Measurements from ENCODE around the gene L3MBTL4.

DNA sequence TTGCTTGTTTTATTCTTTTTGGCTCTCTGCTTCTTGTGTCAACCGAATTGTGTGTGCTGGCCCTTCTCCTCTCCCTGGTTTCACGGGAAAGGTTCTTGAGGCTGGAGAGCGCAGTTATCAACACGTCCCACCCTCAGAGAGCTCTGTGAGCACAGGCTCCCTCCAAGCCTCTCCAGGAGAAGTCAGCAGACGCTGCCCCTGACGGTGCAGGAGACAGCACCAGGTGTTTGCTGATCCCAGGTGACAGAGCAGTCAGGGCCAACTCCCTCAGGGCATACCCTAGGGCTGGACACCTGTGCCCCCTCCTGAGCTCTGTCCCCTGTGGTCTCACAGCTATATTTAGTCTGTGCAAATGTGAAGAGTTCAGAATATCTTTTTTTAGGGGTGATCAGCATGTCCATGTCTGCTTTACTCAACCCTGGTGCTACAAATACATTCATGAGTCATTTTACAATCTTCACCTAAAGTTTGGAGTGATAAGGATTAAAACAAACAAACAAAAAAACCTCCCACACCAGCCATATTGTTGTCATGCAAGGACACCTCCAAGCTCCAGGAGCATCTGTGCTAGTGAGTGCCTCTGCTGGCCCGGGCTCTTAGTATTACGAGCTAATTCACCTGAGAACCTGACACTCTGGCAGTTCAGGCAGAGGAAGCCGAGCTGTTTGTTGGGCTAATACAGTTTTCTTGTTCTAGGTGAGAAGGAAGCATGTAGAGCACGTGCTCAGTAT, 453.4 kb downstream of the L3MBTL4 start:
- no peak for TF ChIP-seq POLR2A (IDR thresholded peaks at IDR 0.05; ENCODE audit: low read depth, low read length)
- no peak for TF ChIP-seq POLR2AphosphoS5 (IDR thresholded peaks at IDR 0.05; ENCODE audit: low read depth, low read length)
- TF ChIP-seq TAF1 (IDR thresholded peaks at IDR 0.05; ENCODE audit: borderline replicate concordance, low read depth, low read length) = no peak

Data from GM12892 (cell line).